GM18873 (cell line): ENCODE data around the gene ANKRD52.
"Not testable (repeated sequence)": the region's sequence is repeated elsewhere in the genome, so short reads cannot be mapped to it uniquely, and the experiment has no call there.

Source experiments
- ATAC-seq: cut with Tn5 transposase; IDR thresholded peaks from one replicate; pipeline ENCODE4 v1.9.1; 2021; ENCODE audit warnings: mild to moderate bottlenecking, moderate library complexity, moderate number of reproducible peaks; ENCODE audit not compliant: unreplicated experiment, low FRiP score

ANKRD52 gene

GRCh38 chr12:56258068-56258819 is at the start of gene ANKRD52:
ANKRD52 (minus strand) TSS chr12:56258384; CDS start chr12:56258269, 115 bp downstream.
- peak; percentile 58 for ATAC-seq

- ATAC-seq, result no peak
These were observed 49.2 kb upstream of the ANKRD52 start for GRCh38 chr12:56307221-56307965.

- ATAC-seq, result no peak
These were observed 46.8 kb upstream of the ANKRD52 start for GRCh38 chr12:56304872-56305590.

GRCh38 chr12:56304276-56304675 is 46.1 kb upstream of the ANKRD52 start:
- no peak for ATAC-seq

- ATAC-seq, result peak; percentile 6
These were observed 42.7 kb upstream of the ANKRD52 start for GRCh38 chr12:56300644-56301464.

- peak; percentile 82 for ATAC-seq
These were observed 41.9 kb upstream of the ANKRD52 start, which contains the start of gene CS for GRCh38 chr12:56299853-56300643. CS (minus strand) TSS chr12:56300330; CDS start chr12:56300201, 129 bp downstream.

GRCh38 chr12:56299308-56299852 is 41.2 kb upstream of the ANKRD52 start:
- no peak for ATAC-seq

- ATAC-seq, result no peak
These were observed 40.6 kb upstream of the ANKRD52 start for GRCh38 chr12:56298828-56299227.

GRCh38 chr12:56297400-56297799 is 39.2 kb upstream of the ANKRD52 start:
- ATAC-seq, result no peak

- ATAC-seq, result no peak
These were observed 38.1 kb upstream of the ANKRD52 start for GRCh38 chr12:56296295-56296694.

GRCh38 chr12:56293795-56294194 is 35.6 kb upstream of the ANKRD52 start:
- no peak for ATAC-seq

GRCh38 chr12:56288705-56289387 is 30.7 kb upstream of the ANKRD52 start:
- ATAC-seq, result no peak

- ATAC-seq, result no peak
These were observed 28.1 kb upstream of the ANKRD52 start for GRCh38 chr12:56286044-56286830.

GRCh38 chr12:56284263-56284662 is 26.1 kb upstream of the ANKRD52 start:
- not testable (repeated sequence) for ATAC-seq

GRCh38 chr12:56282579-56282978 is 24.4 kb upstream of the ANKRD52 start:
- ATAC-seq, result no peak

GRCh38 chr12:56282030-56282429 is 23.8 kb upstream of the ANKRD52 start:
- ATAC-seq, result no peak

- ATAC-seq, result no peak
These were observed 22.7 kb upstream of the ANKRD52 start for GRCh38 chr12:56280849-56281248.

GRCh38 chr12:56278905-56279304 is 20.7 kb upstream of the ANKRD52 start:
- ATAC-seq, result no peak
